ENCODE measurements around the gene CYP26B1. TPM values are rescaled to one million over a fixed set of nuclear protein-coding genes. Genes with fewer than 3 reads are reported as not detected.
A peak's percentile ranks its signal among the peaks of the same experiment; 100 is the strongest.

Gene CYP26B1
- total and polyA plus RNA-seq, 2 of the 8 experiments (the other 6 are each of a cell fraction or from before 2014, with no cell fraction given) = 0.06 to 0.69 TPM

DNA sequence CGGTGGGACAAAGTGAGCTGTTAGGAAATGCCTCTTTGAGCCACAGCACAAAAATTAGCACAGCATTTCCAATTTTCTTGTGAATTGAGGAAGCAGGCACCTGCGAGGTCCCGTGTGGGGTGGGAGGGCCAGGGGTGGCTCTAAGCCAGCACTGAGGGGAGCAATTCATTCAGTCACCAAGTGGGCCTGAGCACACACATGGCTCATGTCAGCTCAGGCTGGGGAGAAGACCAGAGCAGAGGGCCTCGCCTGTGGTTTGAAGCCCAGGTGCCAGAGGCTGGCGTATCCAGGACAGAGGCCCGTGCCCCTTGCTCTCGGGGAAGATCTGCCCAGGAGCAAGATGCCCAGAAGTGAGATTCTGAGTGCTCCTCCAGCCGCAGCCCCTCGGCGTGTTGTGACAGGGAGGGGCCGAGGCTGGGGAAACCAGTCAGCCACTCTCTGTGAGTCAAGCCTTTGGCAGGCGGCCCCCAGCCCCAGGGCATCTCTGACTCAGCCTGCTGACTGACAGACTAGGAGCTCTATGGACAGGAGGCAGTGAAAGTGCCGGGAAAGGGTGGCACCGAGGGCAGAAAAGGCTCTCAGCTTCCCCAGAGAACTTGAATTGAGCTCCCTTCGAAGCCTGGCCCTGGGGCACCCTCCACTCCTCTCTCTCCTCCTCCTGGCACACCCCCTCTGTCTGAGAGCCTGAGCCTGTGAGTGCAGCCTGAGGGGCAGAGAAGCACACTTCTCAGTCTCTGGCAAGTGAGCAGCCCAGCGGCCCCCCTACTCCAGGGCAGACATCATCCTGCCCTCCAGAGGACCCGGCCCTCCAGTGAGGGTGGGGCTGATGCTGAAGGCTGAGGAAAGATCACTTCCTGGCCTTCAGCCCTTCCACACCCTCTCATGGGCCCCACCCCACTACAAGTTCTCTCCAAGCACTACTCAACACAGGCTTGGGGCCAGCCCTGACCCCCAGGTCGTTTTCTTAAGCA is 32.3 kb downstream of the CYP26B1 start:
- Histone ChIP-seq H3K23ac (ENCODE audit: insufficient read length) (no peak overlapping the region), H4K5ac (ENCODE audit: insufficient read length, low read depth, low read length) (no peak overlapping the region), H3K79me2 (ENCODE audit: control insufficient read depth in 1 of 2, insufficient read depth in 2 of 2, low read length in 2 of 2) (no peaks in the 10 kb centered on the region), H2AFZ (ENCODE audit: low read length) (0 out of 2 replicates have a peak overlapping the region, but pooled peaks have one; percentile 47), H4K20me1 (replicated peaks in 1 of 2; ENCODE audit: control insufficient read depth in 1 of 2, insufficient read depth in 2 of 2, low read length in 2 of 2) (no peaks in the 10 kb centered on the region), H4K8ac (ENCODE audit: extremely low read depth, insufficient read depth, low read length) (no peak overlapping the region), H3K23me2 (ENCODE audit: low read depth, low read length) (no peaks in the 10 kb centered on the region), H3K9me3 (ENCODE audit: insufficient read depth in 2 of 2, low read depth in 1 of 2, low read length in 1 of 2) (peaks cover 4 to 5% of the 10 kb centered on the region in 2 experiments; a peak in 1 of 4 replicates), H3K56ac (replicated peaks; ENCODE audit: insufficient read length, low read depth, low read length) (no peak overlapping the region), H3K14ac (ENCODE audit: insufficient read length) (no peak overlapping the region), H3K4me2 (ENCODE audit: insufficient read depth in 1 of 2, low read depth in 2 of 2, low read length in 2 of 2) (no peak overlapping the region), H2BK12ac (ENCODE audit: low read depth, low read length) (peak overlapping the region; percentile 60; the same call in 1 of the 2 replicates), H2BK5ac (ENCODE audit: low read depth, low read length) (no peak overlapping the region), H2BK120ac (replicated peaks; ENCODE audit: low read depth, low read length) (no peak overlapping the region), H2AK5ac (ENCODE audit: low read depth, low read length) (no peak overlapping the region), H2BK20ac (ENCODE audit: low read length) (no peak overlapping the region; the same call in 1 of the 2 replicates), H3K27me3 (replicated peaks in 1 of 4; ENCODE audit: control insufficient read depth in 3 of 4, extremely low read depth in 1 of 4, insufficient read depth in 3 of 4, low read length in 3 of 4) (peaks cover 0 to 2% (median 0%) of the 10 kb centered on the region in 4 experiments; a peak in 1 of 7 replicates), H3K4ac (replicated peaks; ENCODE audit: insufficient read length, low read depth, low read length) (no peak overlapping the region), H3K4me1 (replicated peaks in 1 of 4; ENCODE audit: control insufficient read depth in 3 of 4, insufficient read depth in 4 of 4, low read length in 3 of 4) (no peaks in the 10 kb centered on the region; a peak in 2 of 7 replicates), H3K9ac (replicated peaks in 1 of 4; ENCODE audit: extremely low read depth in 1 of 4, low read depth in 3 of 4, low read length in 3 of 4) (no peak overlapping the region), H4K91ac (replicated peaks; ENCODE audit: insufficient read length, low read length) (peak overlapping the region; percentile 46), H2BK15ac (ENCODE audit: low read length) (no peak overlapping the region), H3K27ac (ENCODE audit: low read depth, low read length) (no peak overlapping the region), H3K18ac (ENCODE audit: extremely low read depth, low read length) (no peak overlapping the region; the same call in 1 of the 2 replicates), H3K4me3 (ENCODE audit: extremely low read depth in 1 of 4, insufficient read depth in 2 of 4, low read depth in 3 of 4, low read length in 4 of 4) (no peak overlapping the region), H3K36me3 (ENCODE audit: control insufficient read depth in 2 of 4, insufficient read depth in 4 of 4, low read length in 3 of 4) (no peaks in the 10 kb centered on the region), H3K79me1 (ENCODE audit: low read depth, low read length) (no peaks in the 10 kb centered on the region)
- peak in 1 of 2 experiments; percentile 61 for DNase-seq (ENCODE audit: low read depth in 1 of 2, low spot score in 2 of 2)
- no peak for FAIRE-seq
- ChIA-PET CTCF (ENCODE audit: partially characterized antibody) (interaction anchor here (0.6 to 6.6 kb wide), 38 partner anchors 8 to 581 kb away, joined by 3 to 70 read pairs (median 4); no protein-coding TSS in a partner anchor), POLR2A (ENCODE audit: partially characterized antibody) (no interaction called here)
- WGBS, 2 experiments (ENCODE audit: extremely low coverage in 1 of 2, insufficient coverage in 1 of 2, insufficient read length in 1 of 2, insufficient replicate concordance in 2 of 2, low coverage in 1 of 2, low lambda C conversion rate in 2 of 2, missing lambda C conversion rate in 1 of 2) = 85% methylated on average over 15 of the region's 18 CpGs; no CpG with 5 or more reads in 1 of the 2 experiments
- no peak for TF ChIP-seq CHD1 (IDR thresholded peaks at IDR 0.05; ENCODE audit: low read depth, low read length)
- TF ChIP-seq GTF2F1 (IDR thresholded peaks at IDR 0.05; ENCODE audit: borderline replicate concordance, low read depth, low read length) = no peak
- TF ChIP-seq, protein P1, sequence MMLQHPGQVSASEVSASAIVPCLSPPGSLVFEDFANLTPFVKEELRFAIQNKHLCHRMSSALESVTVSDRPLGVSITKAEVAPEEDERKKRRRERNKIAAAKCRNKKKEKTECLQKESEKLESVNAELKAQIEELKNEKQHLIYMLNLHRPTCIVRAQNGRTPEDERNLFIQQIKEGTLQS (IDR thresholded peaks at IDR 0.05; ENCODE audit: insufficient read depth, low read depth, low read length) = no peak
- no peak for TF ChIP-seq EP300 (IDR thresholded peaks at IDR 0.05; ENCODE audit: borderline replicate concordance in 1 of 2, low read depth in 2 of 2, low read length in 2 of 2)
- TF ChIP-seq RXRA (IDR thresholded peaks at IDR 0.05; ENCODE audit: insufficient read depth, low read depth, low read length) = no peak
- TF ChIP-seq EGR1 (IDR thresholded peaks at IDR 0.05; ENCODE audit: borderline replicate concordance, low read depth, low read length) = no peak
- no peak for TF ChIP-seq BCL11A (IDR thresholded peaks at IDR 0.05; ENCODE audit: low read depth in 2 of 2, low read length in 2 of 2)
- no peak for TF ChIP-seq TEAD4 (IDR thresholded peaks at IDR 0.05; ENCODE audit: low read depth, low read length)
- no peak for TF ChIP-seq SIRT6 (IDR thresholded peaks at IDR 0.05; ENCODE audit: low read length)

All from H1 (cell line).